ENCODE results near the gene HDDC2.

The HDDC2 gene

GRCh38 chr6:125236536-125237327 lies 65.0 kb downstream of the HDDC2 start:
- TF ChIP-seq CTCF (IDR thresholded peaks at IDR 0.05; ENCODE audit: extremely low read depth, missing control alignments) = no peak
- no peak for DNase-seq (ENCODE audit: low spot score)

GRCh38 chr6:125233202-125233601 lies 68.6 kb downstream of the HDDC2 start:
- DNase-seq (ENCODE audit: low spot score) = no peak
- TF ChIP-seq CTCF (IDR thresholded peaks at IDR 0.05; ENCODE audit: extremely low read depth, missing control alignments) = no peak

- DNase-seq (ENCODE audit: low spot score) = no peak
- no peak for TF ChIP-seq CTCF (IDR thresholded peaks at IDR 0.05; ENCODE audit: extremely low read depth, missing control alignments)
Observed at GRCh38 chr6:125232466-125232865, 69.3 kb downstream of the HDDC2 start.

- TF ChIP-seq CTCF (IDR thresholded peaks at IDR 0.05; ENCODE audit: extremely low read depth, missing control alignments) = no peak
- DNase-seq (ENCODE audit: low spot score) = no peak
Observed at GRCh38 chr6:125231574-125232343, 70.0 kb downstream of the HDDC2 start.

GRCh38 chr6:125231133-125231532 lies 70.6 kb downstream of the HDDC2 start:
- no peak for DNase-seq (ENCODE audit: low spot score)
- no peak for TF ChIP-seq CTCF (IDR thresholded peaks at IDR 0.05; ENCODE audit: extremely low read depth, missing control alignments)

- TF ChIP-seq CTCF (IDR thresholded peaks at IDR 0.05; ENCODE audit: extremely low read depth, missing control alignments) = no peak
- DNase-seq (ENCODE audit: low spot score) = no peak
Observed at GRCh38 chr6:125230674-125231073, 71.1 kb downstream of the HDDC2 start.

GRCh38 chr6:125228981-125229479 lies 72.7 kb downstream of the HDDC2 start:
- DNase-seq (ENCODE audit: low spot score) = no peak
- TF ChIP-seq CTCF (IDR thresholded peaks at IDR 0.05; ENCODE audit: extremely low read depth, missing control alignments) = no peak

Data from GM20000 (cell line).